ENCODE measurements around the gene RPAP2. TPM values are rescaled to one million over a fixed set of nuclear protein-coding genes. Genes with fewer than 3 reads are reported as not detected.
"Not testable (repeated sequence)": the region's sequence is repeated elsewhere in the genome, so short reads cannot be mapped to it uniquely, and the experiment has no call there.

RPAP2 gene
- total and polyA plus RNA-seq, 10 of the 15 experiments (the other 5 are each of a cell fraction or from before 2014, with no cell fraction given): 11.4 to 39.5 (median 21.7) TPM

- FAIRE-seq; H3K27ac ChIP-seq (ENCODE audit: control insufficient read depth, insufficient read depth); H3K4me1 ChIP-seq (ENCODE audit: control insufficient read depth, insufficient read depth, low read length); POLR2A ChIA-PET; H3K9me3 ChIP-seq (replicated peaks; ENCODE audit: control insufficient read depth, insufficient read depth, low read length); H3K36me3 ChIP-seq (ENCODE audit: control insufficient read depth in 2 of 2, insufficient read depth in 2 of 2, low read length in 1 of 2); BruUV-seq (replicated peaks); RAD21 ChIA-PET (ENCODE audit: unreplicated experiment); in situ Hi-C loops (cut with MboI); DNase-seq (ENCODE audit: low read depth, low spot score); H3K27me3 ChIP-seq (replicated peaks in 1 of 2; ENCODE audit: control insufficient read depth in 2 of 2, insufficient read depth in 2 of 2, low read length in 1 of 2); intact Hi-C loops (cut with micrococcal nuclease; ENCODE audit: unreplicated experiment); H3K4me2 ChIP-seq (ENCODE audit: control insufficient read depth, insufficient read depth); H3K79me2 ChIP-seq (ENCODE audit: control insufficient read depth, insufficient read depth, low read length); ATAC-seq; H2AFZ ChIP-seq (ENCODE audit: control insufficient read depth, low read depth, low read length); H4K20me1 ChIP-seq (ENCODE audit: control insufficient read depth, insufficient read depth); H3K4me3 ChIP-seq; H3K9ac ChIP-seq (ENCODE audit: control insufficient read depth, insufficient read depth, low read length): not testable (repeated sequence)
- SMC1A ChIA-PET (ENCODE audit: uncharacterized antibody, unreplicated experiment): interaction anchor here (1.5 kb wide), 1 partner anchor 26 kb away, joined by 3 read pairs; no protein-coding TSS in a partner anchor
- 79% methylated on average over 3 of the region's 3 CpGs for WGBS (ENCODE audit: insufficient coverage, insufficient replicate concordance, low lambda C conversion rate, missing lambda C conversion rate)
- CTCF ChIA-PET: interaction anchor here (0.7 kb wide), 1 partner anchor 166 kb away, joined by 3 read pairs; no protein-coding TSS in a partner anchor
These were observed 44.1 kb upstream of the RPAP2 start for GRCh38 chr1:92254714-92255113.

GRCh38 chr1:92259350-92259749 lies 39.5 kb upstream of the RPAP2 start:
- ATAC-seq: no peak

More at GRCh38 chr1:92259350-92259749, 39.5 kb upstream of the RPAP2 start:
- ChIA-PET CTCF (no interaction called here), SMC1A (ENCODE audit: uncharacterized antibody, unreplicated experiment) (no interaction called here), POLR2A (no interaction called here), RAD21 (ENCODE audit: unreplicated experiment) (no interaction called here)
- no peak overlapping the region for H3K4me3 ChIP-seq
- no TSS peak for BruUV-seq (replicated peaks)
- DNase-seq (ENCODE audit: low read depth, low spot score) (no peak), FAIRE-seq (no peak)
- H3K4me1 ChIP-seq (ENCODE audit: control insufficient read depth, insufficient read depth, low read length): no peaks in the 10 kb centered on the region
- no peaks in the 10 kb centered on the region for H3K79me2 ChIP-seq (ENCODE audit: control insufficient read depth, insufficient read depth, low read length)
- no peaks in the 10 kb centered on the region for H3K27me3 ChIP-seq (replicated peaks in 1 of 2; ENCODE audit: control insufficient read depth in 2 of 2, insufficient read depth in 2 of 2, low read length in 1 of 2)
- H3K9me3 ChIP-seq (replicated peaks; ENCODE audit: control insufficient read depth, insufficient read depth, low read length): no peaks in the 10 kb centered on the region
- 86% methylated on average over 1 of the region's 1 CpG for WGBS (ENCODE audit: insufficient coverage, insufficient replicate concordance, low lambda C conversion rate, missing lambda C conversion rate)
- no peak overlapping the region for H3K27ac ChIP-seq (ENCODE audit: control insufficient read depth, insufficient read depth)
- in situ Hi-C loops (cut with MboI): no loop called here
- H2AFZ ChIP-seq (ENCODE audit: control insufficient read depth, low read depth, low read length): no peak overlapping the region
- no peak for TF ChIP-seq POLR2A (IDR thresholded peaks at IDR 0.05; ENCODE audit: low read depth, low read length)
- no peak for TF ChIP-seq ZNF687 (IDR thresholded peaks at IDR 0.05)
- TF ChIP-seq ASH2L (IDR thresholded peaks at IDR 0.05; ENCODE audit: borderline replicate concordance, low read depth): no peak
- no peak for TF ChIP-seq SUPT20H (IDR thresholded peaks at IDR 0.05; ENCODE audit: borderline replicate concordance, control insufficient read depth, low read depth, low read length)
- no peak for TF ChIP-seq NR2F1 (conservative IDR thresholded peaks at IDR 0.05)
- TF ChIP-seq CREB1 (IDR thresholded peaks at IDR 0.05; ENCODE audit: low read depth): no peak
- TF ChIP-seq MTA3 (IDR thresholded peaks at IDR 0.05; ENCODE audit: borderline replicate concordance, low read length): no peak
- no peak for TF ChIP-seq POU2F2 (IDR thresholded peaks at IDR 0.05; ENCODE audit: borderline replicate concordance, low read depth, low read length)
- no peak overlapping the region for H3K9ac ChIP-seq (ENCODE audit: control insufficient read depth, insufficient read depth, low read length)
- H4K20me1 ChIP-seq (ENCODE audit: control insufficient read depth, insufficient read depth): no peaks in the 10 kb centered on the region
- H3K36me3 ChIP-seq (ENCODE audit: control insufficient read depth in 2 of 2, insufficient read depth in 2 of 2, low read length in 1 of 2): peaks cover 2 to 9% of the 10 kb centered on the region in 2 experiments; a peak in 3 of 4 replicates
- H3K4me2 ChIP-seq (ENCODE audit: control insufficient read depth, insufficient read depth): no peak overlapping the region
- intact Hi-C loops (cut with micrococcal nuclease; ENCODE audit: unreplicated experiment): no loop called here
